RWPE2 (cell line): ENCODE measurements around the gene FGD5.

ENCODE experiments used
- ATAC-seq: fragments of 200-7000 bp; cut with Tn5 transposase; 3 replicates; pipeline ENCODE4 v1.9.1; 2021; ENCODE audit warnings: low read depth
- DNase-seq: peaks from one replicate; pipeline ENCODE4 v3.0.0-alpha.2; 2020; ENCODE audit warnings: low spot score
- H3K27ac ChIP-seq: fragments of 450-650 bp; 2 replicates; pipeline ENCODE4 v1.5.1; 2017; ENCODE audit warnings: mild to moderate bottlenecking; ENCODE audit not compliant: poor library complexity, severe bottlenecking
- H3K27me3 ChIP-seq: fragments of 250-450 bp; sonication (Bioruptor Pico); 2 replicates; pipeline ENCODE4 v1.5.1; 2021; ENCODE audit warnings: mild to moderate bottlenecking, moderate library complexity; ENCODE audit not compliant: insufficient read depth, poor library complexity, severe bottlenecking
- H3K36me3 ChIP-seq: fragments of 250-450 bp; sonication (Bioruptor Pico); 2 replicates; pipeline ENCODE4 v1.5.1; 2020; ENCODE audit warnings: low read depth, mild to moderate bottlenecking, moderate library complexity
- H3K4me1 ChIP-seq: fragments of 250-450 bp; sonication (Bioruptor Pico); 2 replicates; pipeline ENCODE4 v1.5.1; 2021; ENCODE audit warnings: mild to moderate bottlenecking, moderate library complexity; ENCODE audit not compliant: insufficient read depth, poor library complexity, severe bottlenecking
- H3K4me3 ChIP-seq: fragments of 250-450 bp; sonication (Bioruptor Pico); 2 replicates; pipeline ENCODE4 v1.5.1; 2021; ENCODE audit warnings: mild to moderate bottlenecking, moderate library complexity; ENCODE audit not compliant: severe bottlenecking
- H3K9me3 ChIP-seq: fragments of 250-450 bp; sonication (Bioruptor Pico); 2 replicates; pipeline ENCODE4 v1.5.1; 2021; ENCODE audit warnings: mild to moderate bottlenecking, moderate library complexity; ENCODE audit not compliant: severe bottlenecking
- CTCF ChIP-seq: fragments of 450-650 bp; IDR thresholded peaks from one replicate; pipeline ENCODE4 v1.5.1; 2017; ENCODE audit warnings: mild to moderate bottlenecking, moderate library complexity; ENCODE audit not compliant: poor library complexity, severe bottlenecking

FGD5 gene

GRCh38 chr3:14948609-14949038 is 129.9 kb downstream of the FGD5 start:
- peak overlapping the region; percentile 93 for H3K27ac ChIP-seq
- peaks cover 43% of the 10 kb centered on the region for H3K36me3 ChIP-seq
- no peak for ATAC-seq
- no peak for DNase-seq
- no peaks in the 10 kb centered on the region for H3K27me3 ChIP-seq
- TF ChIP-seq CTCF = no peak
- no peaks in the 10 kb centered on the region for H3K9me3 ChIP-seq
- H3K4me1 ChIP-seq = peaks cover 15% of the 10 kb centered on the region
- peak overlapping the region; percentile 90 for H3K4me3 ChIP-seq

GRCh38 chr3:14949126-14949525 is 130.4 kb downstream of the FGD5 start:
- Histone ChIP-seq H3K4me1 (peaks cover 15% of the 10 kb centered on the region), H3K27ac (peak overlapping the region; percentile 93), H3K27me3 (no peaks in the 10 kb centered on the region), H3K4me3 (peak overlapping the region; percentile 90), H3K36me3 (peaks cover 38% of the 10 kb centered on the region), H3K9me3 (no peaks in the 10 kb centered on the region)
- ATAC-seq (no peak), DNase-seq (no peak)
- TF ChIP-seq CTCF = no peak

GRCh38 chr3:14950274-14950673 is 131.5 kb downstream of the FGD5 start:
- Histone ChIP-seq H3K4me1 (peaks cover 15% of the 10 kb centered on the region), H3K9me3 (no peaks in the 10 kb centered on the region), H3K36me3 (peaks cover 27% of the 10 kb centered on the region), H3K27ac (no peak overlapping the region), H3K4me3 (no peak overlapping the region), H3K27me3 (no peaks in the 10 kb centered on the region)
- no peak for ATAC-seq
- no peak for DNase-seq
- no peak for TF ChIP-seq CTCF

- H3K4me1 ChIP-seq = no peaks in the 10 kb centered on the region
- ATAC-seq = no peak
- H3K36me3 ChIP-seq = peaks cover 23% of the 10 kb centered on the region
- no peaks in the 10 kb centered on the region for H3K27me3 ChIP-seq
- no peak overlapping the region for H3K4me3 ChIP-seq
- no peak for DNase-seq
- no peak for TF ChIP-seq CTCF
- H3K9me3 ChIP-seq = no peaks in the 10 kb centered on the region
- no peak overlapping the region for H3K27ac ChIP-seq
These were observed 138.4 kb downstream of the FGD5 start for GRCh38 chr3:14957153-14957552.

- Histone ChIP-seq H3K27me3 (no peaks in the 10 kb centered on the region), H3K9me3 (no peaks in the 10 kb centered on the region), H3K36me3 (peaks cover 25% of the 10 kb centered on the region), H3K27ac (no peak overlapping the region), H3K4me1 (no peaks in the 10 kb centered on the region), H3K4me3 (no peak overlapping the region)
- DNase-seq (no peak), ATAC-seq (no peak)
- no peak for TF ChIP-seq CTCF
These were observed 139.2 kb downstream of the FGD5 start for GRCh38 chr3:14957925-14958324.
